HEK293T (cell line): ENCODE results near the gene HDAC10.

Source experiments
- ARNT ChIP-seq: fragments of 450-650 bp; IDR thresholded peaks from 2 replicates; pipeline ENCODE4 v1.6.1; 2017; ENCODE audit warnings: mild to moderate bottlenecking
- BHLHE40 ChIP-seq: fragments of 450-650 bp; IDR thresholded peaks from 2 replicates; pipeline ENCODE4 v1.6.1; 2016; ENCODE audit warnings: mild to moderate bottlenecking, moderate library complexity, borderline replicate concordance
- ELF4 ChIP-seq: fragments of 450-650 bp; IDR thresholded peaks from 2 replicates; pipeline ENCODE4 v1.6.1; 2017; ENCODE audit warnings: antibody characterized with exemption
- FOXA1 ChIP-seq: fragments of 450-650 bp; IDR thresholded peaks from 2 replicates; pipeline ENCODE4 v1.6.1; 2016; ENCODE audit warnings: mild to moderate bottlenecking
- FOXK2 ChIP-seq: fragments of 450-650 bp; IDR thresholded peaks from 2 replicates; pipeline ENCODE4 v1.6.1; 2016; ENCODE audit warnings: mild to moderate bottlenecking
- FOXM1 ChIP-seq: fragments of 450-650 bp; IDR thresholded peaks from 2 replicates; pipeline ENCODE4 v1.6.1; 2017; ENCODE audit warnings: mild to moderate bottlenecking, borderline replicate concordance
- L3MBTL2 ChIP-seq: fragments of 450-650 bp; conservative IDR thresholded peaks from 2 replicates; pipeline ENCODE4 v1.6.1; 2016; ENCODE audit warnings: mild to moderate bottlenecking
- SP1 ChIP-seq: fragments of 450-650 bp; IDR thresholded peaks from 2 replicates; pipeline ENCODE4 v1.6.1; 2017
- ZNF384 ChIP-seq: fragments of 450-650 bp; IDR thresholded peaks from 2 replicates; pipeline ENCODE4 v1.6.1; 2016
- TF ChIP-seq, protein P1 (sequence below): fragments of 450-650 bp; IDR thresholded peaks from 2 replicates; pipeline ENCODE4 v1.6.1; 2016

GRCh38 chr22:50219800-50220602 is 31.1 kb downstream of the HDAC10 start:
- no peak for TF ChIP-seq FOXA1
- TF ChIP-seq, protein P1, sequence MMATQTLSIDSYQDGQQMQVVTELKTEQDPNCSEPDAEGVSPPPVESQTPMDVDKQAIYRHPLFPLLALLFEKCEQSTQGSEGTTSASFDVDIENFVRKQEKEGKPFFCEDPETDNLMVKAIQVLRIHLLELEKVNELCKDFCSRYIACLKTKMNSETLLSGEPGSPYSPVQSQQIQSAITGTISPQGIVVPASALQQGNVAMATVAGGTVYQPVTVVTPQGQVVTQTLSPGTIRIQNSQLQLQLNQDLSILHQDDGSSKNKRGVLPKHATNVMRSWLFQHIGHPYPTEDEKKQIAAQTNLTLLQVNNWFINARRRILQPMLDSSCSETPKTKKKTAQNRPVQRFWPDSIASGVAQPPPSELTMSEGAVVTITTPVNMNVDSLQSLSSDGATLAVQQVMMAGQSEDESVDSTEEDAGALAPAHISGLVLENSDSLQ: no peak
- no peak for TF ChIP-seq SP1
- no peak for TF ChIP-seq ARNT
- no peak for TF ChIP-seq ZNF384
- TF ChIP-seq L3MBTL2: no peak
- TF ChIP-seq FOXM1: no peak
- TF ChIP-seq FOXK2: no peak
- TF ChIP-seq ELF4: no peak
- no peak for TF ChIP-seq BHLHE40
